ENCODE results near the gene DOCK4.

DNA sequence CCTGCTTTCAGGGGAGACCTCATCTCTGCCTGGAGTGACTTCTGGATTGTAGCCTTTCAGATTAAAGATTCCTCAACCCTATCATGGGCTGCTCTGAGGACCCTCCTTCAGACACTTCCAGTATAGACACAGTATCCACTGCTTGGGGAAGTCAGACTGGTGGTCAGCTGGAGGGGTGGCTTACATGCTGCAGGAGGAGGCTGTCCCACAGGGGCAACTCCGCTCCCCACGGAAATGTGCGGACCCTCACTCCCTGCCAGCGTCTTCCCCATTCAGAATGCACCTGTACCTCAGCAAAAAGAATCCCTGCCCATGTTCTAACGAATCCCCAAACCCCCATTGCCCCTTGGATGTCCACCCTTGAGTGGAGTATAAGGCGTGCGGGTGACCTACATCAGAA lies 95.5 kb downstream of the DOCK4 start:
- TF ChIP-seq, protein P1, sequence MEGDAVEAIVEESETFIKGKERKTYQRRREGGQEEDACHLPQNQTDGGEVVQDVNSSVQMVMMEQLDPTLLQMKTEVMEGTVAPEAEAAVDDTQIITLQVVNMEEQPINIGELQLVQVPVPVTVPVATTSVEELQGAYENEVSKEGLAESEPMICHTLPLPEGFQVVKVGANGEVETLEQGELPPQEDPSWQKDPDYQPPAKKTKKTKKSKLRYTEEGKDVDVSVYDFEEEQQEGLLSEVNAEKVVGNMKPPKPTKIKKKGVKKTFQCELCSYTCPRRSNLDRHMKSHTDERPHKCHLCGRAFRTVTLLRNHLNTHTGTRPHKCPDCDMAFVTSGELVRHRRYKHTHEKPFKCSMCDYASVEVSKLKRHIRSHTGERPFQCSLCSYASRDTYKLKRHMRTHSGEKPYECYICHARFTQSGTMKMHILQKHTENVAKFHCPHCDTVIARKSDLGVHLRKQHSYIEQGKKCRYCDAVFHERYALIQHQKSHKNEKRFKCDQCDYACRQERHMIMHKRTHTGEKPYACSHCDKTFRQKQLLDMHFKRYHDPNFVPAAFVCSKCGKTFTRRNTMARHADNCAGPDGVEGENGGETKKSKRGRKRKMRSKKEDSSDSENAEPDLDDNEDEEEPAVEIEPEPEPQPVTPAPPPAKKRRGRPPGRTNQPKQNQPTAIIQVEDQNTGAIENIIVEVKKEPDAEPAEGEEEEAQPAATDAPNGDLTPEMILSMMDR (IDR thresholded peaks at IDR 0.05), result no peak
- TF ChIP-seq POLR2A (IDR thresholded peaks at IDR 0.05), result no peak
